GM12891 (cell line): Measurements from ENCODE around the gene ZC3HAV1L.

ENCODE experiments used
- POLR2A ChIP-seq: IDR thresholded peaks from 2 replicates; pipeline ENCODE4 v1.6.1; 2011; ENCODE audit warnings: low read depth, low read length, control low read depth
- POLR2AphosphoS5 ChIP-seq: IDR thresholded peaks from 2 replicates; pipeline ENCODE4 v1.6.1; 2011; ENCODE audit warnings: low read depth, low read length, control low read depth
- TAF1 ChIP-seq: IDR thresholded peaks from 2 replicates; pipeline ENCODE4 v1.6.1; 2011; ENCODE audit warnings: low read depth, low read length, control low read depth

DNA sequence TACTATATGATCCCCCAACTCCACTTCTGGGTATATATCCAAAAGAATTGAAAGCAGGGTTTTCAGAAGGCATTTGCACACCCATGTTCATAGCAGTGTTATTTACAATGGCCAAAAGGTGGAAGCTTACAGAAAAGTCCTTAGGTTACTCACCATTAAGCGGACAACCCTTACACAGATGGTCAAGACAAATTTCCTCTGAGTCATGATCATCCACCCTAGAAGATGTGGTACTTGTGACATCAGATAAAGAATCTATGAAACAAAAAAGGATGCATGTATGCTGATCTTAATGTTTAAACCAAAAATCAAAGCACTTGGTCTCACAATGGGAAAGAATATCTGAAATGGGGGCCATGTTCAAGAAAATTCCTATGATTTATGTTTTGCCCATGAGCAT is 42.6 kb upstream of the ZC3HAV1L start:
- TF ChIP-seq POLR2A: no peak
- no peak for TF ChIP-seq POLR2AphosphoS5
- no peak for TF ChIP-seq TAF1
